H9 (cell line): ENCODE measurements around the gene CCDC88A. TPM values are rescaled to one million over a fixed set of nuclear protein-coding genes. Genes with fewer than 3 reads are reported as not detected.

ENCODE experiments used
- DNase-seq: peaks from one replicate; pipeline ENCODE4 v3.0.0-alpha.2; 2017
- H2AFZ ChIP-seq: one replicate; pipeline ENCODE4 v1.6.1; 2013; ENCODE audit warnings: mild to moderate bottlenecking, low read length, control low read depth, moderate library complexity
- H2AK5ac ChIP-seq: 2 replicates; pipeline ENCODE4 v1.6.1; 2013; ENCODE audit warnings: low read length, control low read depth, mixed read lengths; ENCODE audit not compliant: insufficient read length
- H2BK120ac ChIP-seq: one replicate; pipeline ENCODE4 v1.6.1; 2013; ENCODE audit warnings: low read depth, mild to moderate bottlenecking, low read length, control low read depth, inconsistent platforms; ENCODE audit not compliant: poor library complexity, severe bottlenecking
- H2BK12ac ChIP-seq: 2 replicates; pipeline ENCODE4 v1.6.1; 2013; ENCODE audit warnings: low read length, control low read depth, mixed read lengths, low read depth; ENCODE audit not compliant: insufficient read length
- H2BK15ac ChIP-seq: 2 replicates; pipeline ENCODE4 v1.6.1; 2013; ENCODE audit warnings: low read depth, low read length, control low read depth
- H2BK20ac ChIP-seq: one replicate; pipeline ENCODE4 v1.6.1; 2013; ENCODE audit warnings: low read depth, mild to moderate bottlenecking, low read length, control low read depth, inconsistent platforms; ENCODE audit not compliant: poor library complexity, severe bottlenecking
- H2BK5ac ChIP-seq: 2 replicates; pipeline ENCODE4 v1.6.1; 2013; ENCODE audit warnings: low read length, control low read depth, mixed read lengths; ENCODE audit not compliant: insufficient read length
- H3K14ac ChIP-seq: 2 replicates; pipeline ENCODE4 v1.6.1; 2013; ENCODE audit warnings: low read length, control low read depth; ENCODE audit not compliant: insufficient read depth
- H3K18ac ChIP-seq: 2 replicates; pipeline ENCODE4 v1.6.1; 2013; ENCODE audit warnings: low read depth, mild to moderate bottlenecking, mixed read lengths, low read length, control low read depth; ENCODE audit not compliant: insufficient read length
- H3K23ac ChIP-seq: 2 replicates; pipeline ENCODE4 v1.6.1; 2013; ENCODE audit warnings: low read length, control low read depth, mixed read lengths, low read depth; ENCODE audit not compliant: insufficient read length
- H3K23me2 ChIP-seq: 2 replicates; pipeline ENCODE4 v1.6.1; 2013; ENCODE audit warnings: low read depth, mild to moderate bottlenecking, mixed read lengths, low read length, control low read depth; ENCODE audit not compliant: insufficient read length, poor library complexity, severe bottlenecking
- H3K27ac ChIP-seq: 2 replicates; pipeline ENCODE4 v1.5.1; 2013; ENCODE audit warnings: low read length, control low read depth, mixed read lengths, low read depth; ENCODE audit not compliant: insufficient read length
- H3K27me3 ChIP-seq: 2 replicates; pipeline ENCODE4 v1.6.1; 2013; ENCODE audit warnings: low read length, control low read depth, inconsistent platforms; ENCODE audit not compliant: insufficient read depth
- H3K4ac ChIP-seq: 2 replicates; pipeline ENCODE4 v1.6.1; 2013; ENCODE audit warnings: low read depth, mild to moderate bottlenecking, control low read depth, inconsistent platforms, low read length, moderate library complexity
- H3K4me1 ChIP-seq: 2 replicates; pipeline ENCODE4 v1.6.1; 2013; ENCODE audit warnings: low read length, control low read depth, inconsistent platforms; ENCODE audit not compliant: insufficient read depth
- H3K4me2 ChIP-seq: 2 replicates; pipeline ENCODE4 v1.6.1; 2013; ENCODE audit warnings: low read length, control low read depth, mixed read lengths; ENCODE audit not compliant: insufficient read length, insufficient read depth
- H3K56ac ChIP-seq: 2 replicates; pipeline ENCODE4 v1.6.1; 2013; ENCODE audit warnings: low read depth, mild to moderate bottlenecking, mixed read lengths, low read length, control low read depth; ENCODE audit not compliant: insufficient read length
- H3K79me1 ChIP-seq: 2 replicates; pipeline ENCODE4 v1.6.1; 2013; ENCODE audit warnings: low read depth, mild to moderate bottlenecking, moderate library complexity, low read length, control low read depth, inconsistent platforms; ENCODE audit not compliant: insufficient read depth, poor library complexity, severe bottlenecking
- H3K79me2 ChIP-seq: 2 replicates; pipeline ENCODE4 v1.6.1; 2013; ENCODE audit warnings: low read length, control low read depth, inconsistent platforms; ENCODE audit not compliant: insufficient read depth
- H3K9ac ChIP-seq: 2 replicates; pipeline ENCODE4 v1.6.1; 2013; ENCODE audit warnings: low read length, control low read depth, mixed read lengths; ENCODE audit not compliant: insufficient read length; ENCODE audit errors: extremely low read depth
- H3K9me3 ChIP-seq: one replicate; pipeline ENCODE4 v1.6.1; 2013; ENCODE audit warnings: low read depth, low read length, inconsistent platforms; ENCODE audit not compliant: control insufficient read depth
- H3T11ph ChIP-seq: one replicate; pipeline ENCODE4 v1.6.1; 2013; ENCODE audit warnings: mild to moderate bottlenecking, low read length, control low read depth, inconsistent platforms
- H4K20me1 ChIP-seq: one replicate; pipeline ENCODE4 v1.6.1; 2013; ENCODE audit not compliant: control insufficient read depth, insufficient read length, insufficient read depth
- H4K5ac ChIP-seq: 2 replicates; pipeline ENCODE4 v1.6.1; 2013; ENCODE audit warnings: low read depth, mild to moderate bottlenecking, mixed read lengths, low read length, control low read depth; ENCODE audit not compliant: insufficient read length
- H4K8ac ChIP-seq: replicated peaks from 2 replicates; pipeline ENCODE4 v1.6.1; 2013; ENCODE audit warnings: low read length, control low read depth, mixed read lengths, low read depth; ENCODE audit not compliant: insufficient read length
- H4K91ac ChIP-seq: 2 replicates; pipeline ENCODE4 v1.6.1; 2013; ENCODE audit warnings: low read depth, mild to moderate bottlenecking, moderate library complexity, mixed read lengths, low read length, control low read depth; ENCODE audit not compliant: insufficient read length
- H3K27ac Mint-ChIP-seq, 3 experiments: 2 replicates in 2 of 3; 3 replicates in 1 of 3; pipeline ENCODE4 v1.8.0; 2020 to 2021; ENCODE audit warnings: mixed read lengths in 3 of 3, mild to moderate bottlenecking in 1 of 3, moderate library complexity in 1 of 3
- H3K27me3 Mint-ChIP-seq: 2 replicates; pipeline ENCODE4 v1.8.0; 2021; ENCODE audit warnings: low read depth, mild to moderate bottlenecking, moderate library complexity, mixed read lengths
- H3K36me3 Mint-ChIP-seq, 3 experiments: 2 replicates in 2 of 3; 3 replicates in 1 of 3; pipeline ENCODE4 v1.8.0; 2020 to 2021; ENCODE audit warnings: low read depth in 3 of 3, mixed read lengths in 3 of 3; ENCODE audit not compliant: insufficient read depth in 1 of 3
- H3K4me1 Mint-ChIP-seq, 2 experiments: 2 replicates each; pipeline ENCODE4 v1.8.0; 2020; ENCODE audit warnings: mixed read lengths in 2 of 2
- H3K4me3 Mint-ChIP-seq, 2 experiments: 2 replicates in 1 of 2; 3 replicates in 1 of 2; pipeline ENCODE4 v1.8.0; 2020 to 2021; ENCODE audit warnings: mild to moderate bottlenecking in 2 of 2, mixed read lengths in 2 of 2, moderate library complexity in 1 of 2
- H3K9me3 Mint-ChIP-seq, 2 experiments: 2 replicates in 1 of 2; 3 replicates in 1 of 2; pipeline ENCODE4 v1.8.0; 2020; ENCODE audit warnings: mild to moderate bottlenecking in 2 of 2, mixed read lengths in 2 of 2, moderate library complexity in 1 of 2
- WGBS: extraction: QIAGEN DNeasy Blood & Tissue Kit; methylation state at CpG from one replicate; pipeline ENCODE4 v1.1.7; 2013; ENCODE audit warnings: missing lambda C conversion rate, low lambda C conversion rate, mixed read lengths; ENCODE audit not compliant: insufficient read length; ENCODE audit errors: extremely low coverage; 5-methylcytosine and 5-hydroxymethylcytosine counted together
- total RNA-seq: library from RNA; stranded (reverse); gene quantifications from 2 replicates; pipeline ENCODE4 v1.2.1, GENCODE V29; 2021
- TF ChIP-seq, protein P1 (sequence below): fragments of 200-600 bp; sonication (generic); conservative IDR thresholded peaks from 3 replicates; pipeline ENCODE4 v1.8.0; 2021; ENCODE audit warnings: antibody characterized with exemption, mild to moderate bottlenecking

The CCDC88A gene
- total RNA-seq, 1 experiment from 2014 or later = 91.8 TPM

GRCh38 chr2:55400332-55400731, 19.3 kb downstream of the CCDC88A start:
- no peak overlapping the region for H3K18ac ChIP-seq
- no peak overlapping the region for H3K14ac ChIP-seq
- no peak overlapping the region for H3K56ac ChIP-seq
- no peaks in the 10 kb centered on the region for H3K79me2 ChIP-seq
- peaks cover 0 to 6% of the 10 kb centered on the region in 2 experiments; a peak in 2 of 4 replicates for H3K4me1 Mint-ChIP-seq
- no peak overlapping the region for H2AFZ ChIP-seq
- no peaks in the 10 kb centered on the region for H3K27me3 ChIP-seq
- H3K4me1 ChIP-seq = no peaks in the 10 kb centered on the region; the same call in 1 of the 2 replicates
- H2AK5ac ChIP-seq = no peak overlapping the region
- no peaks in the 10 kb centered on the region for H3K23me2 ChIP-seq
- no peak overlapping the region for H2BK5ac ChIP-seq
- H4K8ac ChIP-seq = no peak overlapping the region
- no peak overlapping the region for H3K4me3 Mint-ChIP-seq
- H3K9me3 ChIP-seq = no peaks in the 10 kb centered on the region
- H3K9ac ChIP-seq = no peak overlapping the region
- no peaks in the 10 kb centered on the region for H3K79me1 ChIP-seq
- H3K27ac ChIP-seq = no peak overlapping the region
- no peak overlapping the region for H3K4me2 ChIP-seq
- no peak overlapping the region for H2BK20ac ChIP-seq
- no peaks in the 10 kb centered on the region for H3K27me3 Mint-ChIP-seq
- DNase-seq = no peak
- no peak overlapping the region for H4K5ac ChIP-seq
- no peaks in the 10 kb centered on the region for H3K9me3 Mint-ChIP-seq
- H4K20me1 ChIP-seq = no peaks in the 10 kb centered on the region
- H3T11ph ChIP-seq = no peak overlapping the region
- H2BK12ac ChIP-seq = no peak overlapping the region
- no peak overlapping the region for H2BK120ac ChIP-seq
- H3K23ac ChIP-seq = no peak overlapping the region
- H3K4ac ChIP-seq = no peak overlapping the region
- no peak overlapping the region for H4K91ac ChIP-seq
- peaks cover 4 to 16% (median 12%) of the 10 kb centered on the region in 3 experiments; a peak in 6 of 7 replicates for H3K36me3 Mint-ChIP-seq
- WGBS = no CpG with 5 or more reads among the region's 2 CpGs
- H3K27ac Mint-ChIP-seq = no peak overlapping the region
- TF ChIP-seq, protein P1, sequence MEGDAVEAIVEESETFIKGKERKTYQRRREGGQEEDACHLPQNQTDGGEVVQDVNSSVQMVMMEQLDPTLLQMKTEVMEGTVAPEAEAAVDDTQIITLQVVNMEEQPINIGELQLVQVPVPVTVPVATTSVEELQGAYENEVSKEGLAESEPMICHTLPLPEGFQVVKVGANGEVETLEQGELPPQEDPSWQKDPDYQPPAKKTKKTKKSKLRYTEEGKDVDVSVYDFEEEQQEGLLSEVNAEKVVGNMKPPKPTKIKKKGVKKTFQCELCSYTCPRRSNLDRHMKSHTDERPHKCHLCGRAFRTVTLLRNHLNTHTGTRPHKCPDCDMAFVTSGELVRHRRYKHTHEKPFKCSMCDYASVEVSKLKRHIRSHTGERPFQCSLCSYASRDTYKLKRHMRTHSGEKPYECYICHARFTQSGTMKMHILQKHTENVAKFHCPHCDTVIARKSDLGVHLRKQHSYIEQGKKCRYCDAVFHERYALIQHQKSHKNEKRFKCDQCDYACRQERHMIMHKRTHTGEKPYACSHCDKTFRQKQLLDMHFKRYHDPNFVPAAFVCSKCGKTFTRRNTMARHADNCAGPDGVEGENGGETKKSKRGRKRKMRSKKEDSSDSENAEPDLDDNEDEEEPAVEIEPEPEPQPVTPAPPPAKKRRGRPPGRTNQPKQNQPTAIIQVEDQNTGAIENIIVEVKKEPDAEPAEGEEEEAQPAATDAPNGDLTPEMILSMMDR = no peak
- no peak overlapping the region for H2BK15ac ChIP-seq
